SIG-M5 treated with dmso at 0.1 percent for 504 hours (cell line): ENCODE results near the gene HMOX1.
A peak's percentile ranks its signal among the peaks of the same experiment; 100 is the strongest.

Source experiments
- DNase-seq: peaks from one replicate; lab custom pipeline; 2025; ENCODE audit not compliant: unreplicated experiment; lab: John Stamatoyannopoulos, UW

Gene HMOX1

DNA sequence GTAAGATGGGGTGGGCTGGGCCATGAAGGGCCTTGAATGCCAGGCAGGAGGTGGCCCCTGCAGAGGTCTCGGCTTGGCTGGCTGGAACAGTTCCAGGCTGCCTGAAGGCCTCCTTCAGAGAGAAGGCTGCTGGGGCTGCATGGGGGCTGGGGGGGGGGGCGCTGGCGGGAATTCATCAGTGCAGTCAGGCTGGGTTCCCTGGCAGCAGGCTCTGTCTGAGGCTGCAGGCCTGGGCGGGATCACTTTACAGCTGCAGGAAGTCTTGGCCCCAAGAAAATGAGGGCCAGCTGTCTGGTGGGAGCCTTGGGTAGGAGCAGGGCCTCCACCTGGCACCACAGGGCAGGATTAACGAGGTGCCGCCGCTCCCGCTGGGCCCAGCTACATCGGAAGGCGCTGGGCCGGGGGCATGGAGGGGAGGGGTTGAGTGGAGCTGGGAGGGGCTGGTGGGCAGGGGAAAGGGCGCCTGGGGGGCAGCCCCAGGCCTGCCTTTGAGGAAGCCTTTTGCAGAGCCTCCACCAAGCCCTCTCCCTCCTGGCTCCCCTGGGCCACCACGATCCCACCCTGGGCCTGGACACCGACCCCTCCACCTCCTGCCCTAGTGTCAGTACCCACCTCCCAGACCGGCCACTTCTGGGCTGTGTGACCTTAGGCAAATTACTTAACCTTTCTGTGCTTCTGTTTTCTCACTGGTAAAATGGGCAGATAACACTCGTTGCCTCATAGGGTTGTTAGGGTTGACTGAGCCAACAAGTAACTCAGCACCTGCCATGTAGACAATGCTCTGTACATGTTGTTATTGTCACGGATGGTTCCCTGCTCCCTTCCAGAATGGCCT is 31.0 kb upstream of the HMOX1 start:
- no peak for DNase-seq

DNA sequence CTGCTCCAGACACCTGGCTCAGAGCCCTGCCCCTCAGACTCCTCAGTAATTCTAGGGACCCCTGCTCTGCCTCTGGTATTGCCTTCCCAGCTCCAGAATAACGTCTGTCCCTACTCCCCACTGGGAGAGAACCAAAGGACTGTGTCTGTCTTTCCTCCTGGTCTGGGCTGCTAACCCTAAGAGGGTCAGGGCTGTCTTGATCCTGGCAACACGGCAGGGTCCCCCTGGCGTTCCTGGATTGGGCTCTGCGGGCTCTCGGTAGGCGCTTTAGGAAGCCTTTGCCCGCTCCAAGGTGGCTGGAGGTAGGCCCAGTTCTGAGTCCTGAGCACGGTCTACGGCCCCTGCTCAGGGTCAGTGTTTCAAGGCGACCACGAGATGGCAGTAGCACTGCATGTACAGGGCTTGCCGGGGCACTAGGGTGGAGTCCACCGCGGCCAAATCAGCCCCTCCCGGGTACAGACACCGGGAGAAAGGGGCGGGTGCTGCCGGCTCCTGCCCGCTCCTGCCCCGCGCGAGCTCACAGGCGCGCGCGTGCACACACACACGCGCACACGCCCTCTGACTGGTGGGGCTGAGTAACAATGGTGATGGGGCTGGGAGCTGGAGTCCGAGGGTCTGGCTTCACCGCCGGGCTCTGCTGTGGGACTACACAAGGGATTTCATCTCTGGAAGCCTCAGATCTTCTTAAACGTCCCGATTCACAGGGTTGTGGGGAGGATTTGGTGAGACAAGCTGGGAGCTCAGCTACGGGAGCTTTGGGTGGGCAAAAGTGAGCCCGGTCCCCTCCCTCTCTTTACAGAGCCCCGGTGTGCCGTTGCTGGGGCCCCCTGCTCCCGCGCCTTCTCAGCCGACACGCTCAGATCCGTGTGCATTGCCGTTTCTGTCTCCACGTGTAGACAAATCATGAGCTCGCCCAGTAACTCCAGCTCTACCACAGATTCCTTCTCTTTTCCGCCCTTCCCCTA is 30.1 kb upstream of the HMOX1 start:
- peak; percentile 69 for DNase-seq

DNA sequence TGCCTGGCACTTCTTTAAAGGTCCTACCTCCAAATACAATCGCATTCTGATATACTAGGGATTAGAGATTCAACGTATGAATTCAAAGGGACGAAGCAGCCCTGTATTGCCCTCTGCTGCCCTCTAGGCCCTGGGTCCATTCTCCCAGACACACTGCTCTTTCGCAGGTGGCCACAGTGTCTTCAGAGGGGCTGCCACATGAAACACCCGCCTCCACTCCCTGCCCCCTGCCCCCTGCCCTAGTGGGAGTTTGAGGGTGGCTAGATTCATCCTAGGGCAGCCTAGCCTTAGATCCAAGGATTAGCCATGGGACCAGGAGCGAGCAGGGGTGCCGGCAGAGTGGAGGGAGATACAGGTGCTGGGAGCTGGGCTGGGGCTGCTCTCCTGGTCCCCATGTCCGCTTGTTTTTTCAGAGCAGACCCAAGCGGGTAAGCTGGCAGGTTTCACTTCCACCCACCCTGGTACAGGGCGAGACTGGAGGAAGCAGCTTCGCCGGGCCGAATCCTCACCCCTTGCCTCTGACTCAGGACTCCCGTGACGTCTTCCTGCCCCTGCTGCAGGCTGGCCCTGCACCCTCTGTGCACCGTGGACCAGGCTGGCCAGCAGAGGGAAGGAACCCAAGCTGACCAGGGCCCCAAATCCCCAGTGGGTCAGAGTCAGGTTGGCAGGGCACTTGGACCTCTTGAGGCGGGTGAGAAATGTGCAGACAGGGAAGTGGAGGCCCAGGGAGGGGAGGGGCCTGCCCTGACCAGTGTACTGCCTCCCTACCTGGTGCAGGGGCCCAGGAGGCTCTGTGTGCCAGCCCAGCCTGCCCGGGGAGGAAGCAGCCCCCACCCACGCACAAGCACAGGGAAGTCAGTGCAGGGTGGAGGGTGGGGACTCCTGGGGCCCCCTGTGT is 28.4 kb upstream of the HMOX1 start:
- DNase-seq: peak; percentile 61

DNA sequence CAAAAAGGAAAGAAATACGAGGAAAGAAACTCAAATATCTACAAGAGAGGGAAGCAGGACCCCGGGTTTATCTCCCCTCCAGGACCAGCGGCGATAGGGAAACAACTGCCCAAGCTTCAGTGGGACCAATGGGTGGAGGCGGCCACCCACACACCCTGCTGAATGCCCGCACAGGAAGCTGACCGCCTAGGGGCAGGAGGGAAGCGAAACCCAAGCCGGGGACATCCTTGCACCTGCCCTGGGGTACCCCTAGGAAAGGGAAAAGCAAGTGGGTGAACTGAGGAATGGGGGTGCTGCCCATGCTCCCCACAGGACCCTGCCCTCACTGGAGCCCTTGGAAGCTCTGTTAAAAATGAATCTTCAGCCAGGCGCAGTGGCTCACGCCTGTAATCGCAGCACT is 27.6 kb upstream of the HMOX1 start:
- DNase-seq: no peak

- no peak for DNase-seq
Measured at GRCh38 chr22:35354068-35354467, 26.8 kb upstream of the HMOX1 start.

DNA sequence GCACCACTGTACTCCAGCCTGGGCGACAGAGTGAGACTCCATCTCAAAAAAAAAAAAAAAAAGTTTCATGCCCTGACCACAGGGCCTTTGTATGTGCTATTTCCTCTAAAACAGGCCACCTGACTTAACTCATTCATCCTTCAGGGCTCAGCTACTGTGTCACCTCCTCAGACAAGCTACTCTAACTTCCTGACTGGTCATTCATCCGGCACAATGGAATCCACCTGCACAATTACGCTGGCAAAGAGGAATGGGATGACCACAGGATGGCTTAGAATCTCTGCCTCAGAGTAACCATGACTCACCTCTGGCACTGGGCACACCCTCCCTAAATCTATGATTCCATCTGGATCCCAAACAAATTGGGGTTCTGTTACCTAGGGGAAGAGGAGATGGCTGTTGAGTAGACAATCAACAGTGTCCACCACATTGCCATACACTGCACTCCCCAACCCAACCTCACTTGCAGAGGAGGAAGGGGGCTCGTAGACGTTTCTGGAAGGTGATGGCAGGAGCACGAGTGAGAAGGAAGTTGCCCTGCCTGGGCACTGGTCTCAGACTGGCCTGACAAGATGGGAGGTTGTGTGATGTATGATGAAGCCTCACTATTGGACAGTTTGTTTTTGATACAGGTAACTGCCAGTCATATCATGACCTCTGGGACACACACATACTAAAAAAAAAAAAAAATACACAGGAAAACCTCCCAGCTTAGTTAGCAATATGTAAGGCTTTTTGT is 22.8 kb upstream of the HMOX1 start:
- no peak for DNase-seq

DNA sequence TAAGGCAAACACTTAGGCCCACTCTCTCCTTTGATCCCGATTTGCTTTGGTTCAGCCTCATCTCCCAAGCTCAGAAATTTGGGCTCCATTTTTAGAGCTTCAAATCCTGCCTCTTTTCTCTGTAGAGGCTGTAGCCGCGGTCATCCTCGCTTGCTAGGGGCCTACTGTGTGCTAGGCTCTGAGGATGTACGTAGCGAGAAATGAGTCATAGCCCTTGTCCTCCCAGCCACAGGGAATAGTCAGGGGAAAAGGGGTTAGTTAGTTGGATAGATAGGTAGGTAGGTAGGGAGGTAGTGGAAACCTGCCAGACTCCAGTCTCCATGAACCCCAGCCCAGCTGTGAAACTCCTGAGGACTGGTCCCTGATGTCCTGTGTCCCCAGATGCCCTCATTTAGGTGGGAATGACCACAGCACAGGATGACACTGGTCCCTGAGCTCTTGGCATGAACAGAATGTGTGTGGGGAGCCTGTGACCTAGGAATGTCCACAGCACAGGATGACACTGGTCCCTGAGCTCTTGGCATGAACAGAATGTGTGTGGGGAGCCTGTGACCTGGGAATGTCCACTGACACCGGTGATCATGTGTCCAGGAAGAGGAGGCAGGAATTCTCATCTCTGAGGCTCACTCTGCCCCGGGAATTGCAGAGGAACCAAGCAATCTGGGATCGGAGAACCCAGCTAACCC is 21.4 kb upstream of the HMOX1 start:
- DNase-seq: no peak

DNA sequence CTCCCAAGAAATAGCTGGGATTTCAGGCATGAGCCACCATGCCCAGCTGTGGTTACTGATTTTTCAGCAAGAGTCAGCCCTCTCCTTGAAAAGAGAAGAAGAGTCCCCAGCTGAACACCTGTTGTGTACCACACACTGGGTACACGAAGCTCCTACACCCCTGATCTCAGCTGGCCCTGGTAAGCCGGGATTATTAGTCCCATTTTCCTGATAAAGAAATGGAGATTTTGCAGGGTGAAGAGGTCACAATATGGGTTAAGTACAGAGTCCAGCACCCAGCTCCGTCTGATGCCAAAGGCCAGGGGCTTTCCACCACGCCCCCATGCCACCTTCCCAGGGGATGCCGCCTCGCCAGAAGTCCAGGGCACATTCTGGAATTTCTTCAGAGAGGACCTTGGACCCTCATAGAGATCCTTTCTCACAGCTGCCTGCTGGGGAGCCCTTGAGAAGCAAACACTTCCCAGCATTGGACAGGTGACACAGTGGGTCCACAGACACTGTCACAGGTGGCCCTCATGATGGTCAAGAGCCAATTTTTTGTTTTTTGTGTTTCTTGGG is 19.8 kb upstream of the HMOX1 start:
- no peak for DNase-seq

- no peak for DNase-seq
Measured at GRCh38 chr22:35363566-35364086, 17.3 kb upstream of the HMOX1 start.

GRCh38 chr22:35364230-35364629 is 16.7 kb upstream of the HMOX1 start:
- peak; percentile 71 for DNase-seq

DNA sequence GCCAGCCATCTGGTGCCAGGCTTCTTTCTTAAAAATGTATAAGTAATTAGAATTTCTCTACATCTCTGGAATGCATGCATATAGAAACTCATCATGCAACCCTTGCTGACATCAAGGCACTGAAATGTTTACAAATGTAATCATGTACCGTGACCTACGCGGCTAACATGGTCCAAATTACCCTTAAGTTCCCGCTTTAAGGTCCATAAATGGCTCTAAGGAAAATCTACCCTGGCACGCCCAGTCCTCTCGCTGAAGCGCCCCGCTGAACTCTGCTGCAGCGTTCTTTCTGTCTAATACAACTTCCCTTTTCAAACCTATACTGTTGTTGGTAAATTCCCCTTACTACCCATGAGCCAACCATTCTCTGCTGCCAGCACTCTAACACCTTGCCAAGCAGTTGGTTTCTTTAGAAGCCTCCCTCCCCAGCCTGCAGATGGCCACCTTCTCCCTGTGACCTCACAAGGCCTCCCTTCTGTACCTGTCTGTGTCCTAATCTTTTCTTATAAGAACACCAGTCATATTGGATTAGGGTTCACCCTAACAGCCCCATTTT is 13.5 kb upstream of the HMOX1 start:
- peak; percentile 71 for DNase-seq

DNA sequence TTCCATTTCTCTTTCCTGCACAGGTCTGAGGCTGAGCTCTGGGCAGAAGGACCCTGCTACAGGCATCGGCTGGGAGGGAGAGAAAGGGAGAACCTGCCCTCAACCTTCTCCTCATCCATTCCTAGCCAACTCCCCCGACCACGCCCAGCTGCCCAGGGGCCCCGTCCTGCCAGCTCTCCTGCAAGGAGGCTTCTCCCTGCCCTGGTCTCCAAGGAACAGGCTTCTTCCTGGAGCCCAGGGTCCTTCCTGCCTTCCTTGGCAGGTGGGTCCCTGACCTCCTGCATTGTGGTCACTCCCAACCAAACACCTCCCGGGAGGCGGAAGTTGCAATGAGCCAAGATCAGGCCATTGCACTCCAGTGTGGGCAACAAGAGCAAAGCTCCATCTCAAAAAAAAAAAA is 12.5 kb upstream of the HMOX1 start:
- no peak for DNase-seq

DNA sequence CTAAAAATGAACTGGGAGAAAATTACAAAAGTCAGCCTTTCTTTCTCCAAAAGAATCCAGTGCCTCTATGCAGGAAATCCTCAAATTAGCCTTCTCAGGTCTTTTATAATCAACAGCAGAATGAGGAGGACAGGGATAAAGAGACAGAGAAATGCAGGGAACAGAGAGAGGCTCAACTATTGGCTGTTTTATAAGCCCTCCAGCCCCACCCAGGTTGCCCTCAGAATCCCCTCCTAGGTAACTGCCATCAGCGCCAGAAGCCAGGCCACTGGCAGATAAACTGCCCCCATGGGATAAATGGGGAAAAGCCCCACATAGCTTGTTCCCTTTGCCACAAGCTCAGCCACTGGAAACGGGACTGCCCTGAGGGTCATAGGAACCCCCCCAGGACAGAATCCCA is 10.9 kb upstream of the HMOX1 start:
- no peak for DNase-seq

DNA sequence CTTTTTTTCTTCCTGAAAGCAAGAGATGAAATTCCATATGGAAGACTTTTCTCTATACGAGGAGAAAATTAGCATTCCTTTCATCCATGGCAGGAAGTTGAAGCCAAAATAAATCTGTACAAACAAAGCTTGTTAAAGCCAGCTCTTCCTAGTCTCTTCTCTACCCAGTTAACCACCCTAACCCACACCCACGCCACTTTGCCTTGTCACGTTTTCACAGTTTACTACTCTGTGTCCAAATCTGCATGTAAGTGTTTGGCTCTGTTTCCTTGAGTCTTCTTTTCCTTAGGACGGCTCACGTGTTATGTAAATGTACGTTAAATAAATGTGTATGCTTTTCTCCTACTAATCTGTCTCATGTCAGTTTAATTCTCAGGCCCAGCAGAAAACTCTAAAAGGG is 7.1 kb upstream of the HMOX1 start:
- DNase-seq: no peak

DNA sequence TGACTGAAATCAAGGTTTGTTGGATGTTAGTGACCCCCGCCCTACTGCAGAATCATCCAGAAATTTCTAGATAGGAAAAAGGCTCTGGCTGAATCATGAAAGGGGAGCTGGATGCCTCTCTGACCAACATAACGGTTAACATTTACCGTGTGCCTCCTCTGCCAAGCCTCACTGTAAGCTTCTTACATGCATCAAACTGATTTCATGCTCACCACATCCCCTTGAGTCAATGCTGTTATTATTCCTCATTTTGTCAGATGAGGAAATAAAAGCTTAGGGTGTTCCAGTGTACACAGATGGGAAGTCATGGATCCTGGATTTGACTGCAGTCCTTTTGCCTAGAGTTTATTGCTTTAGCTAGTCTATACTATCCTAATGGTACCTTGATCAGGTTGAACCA is 5.9 kb upstream of the HMOX1 start:
- no peak for DNase-seq

GRCh38 chr22:35375526-35375925 is 5.4 kb upstream of the HMOX1 start:
- DNase-seq: no peak

GRCh38 chr22:35376728-35377472 is 4.0 kb upstream of the HMOX1 start:
- DNase-seq: peak; percentile 96

DNA sequence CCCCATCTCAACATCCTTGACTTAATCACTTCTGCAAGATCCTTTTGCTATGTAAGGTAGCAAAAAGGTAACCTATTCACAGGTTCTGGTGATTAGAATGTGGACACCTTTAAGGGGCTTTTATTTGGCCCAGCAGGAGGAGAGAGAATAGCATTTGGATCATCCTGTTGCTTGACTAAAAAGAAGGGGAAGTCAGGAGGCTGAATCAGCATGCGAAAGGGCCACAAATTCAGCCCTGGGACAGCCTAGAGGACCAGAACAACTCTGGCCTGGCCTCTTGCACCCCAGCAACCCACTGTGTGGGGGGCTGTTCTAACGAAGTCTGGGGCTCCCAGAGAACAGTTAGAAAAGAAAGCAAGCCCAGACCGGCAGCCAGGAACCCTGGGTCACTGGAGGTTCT is 3.2 kb upstream of the HMOX1 start:
- DNase-seq: no peak
